ENCODE measurements around the gene LIFR. TPM values are rescaled to one million over a fixed set of nuclear protein-coding genes. Genes with fewer than 3 reads are reported as not detected.

Gene LIFR
- total and polyA plus RNA-seq, 2 of the 4 experiments (the other 2 are of a cell fraction) = 1.9 to 10.4 TPM

GRCh38 chr5:38442247-38442573, 114.2 kb downstream of the LIFR start:
- H3K36me3 ChIP-seq (ENCODE audit: control insufficient read depth, insufficient read depth, low read length) = no peaks in the 10 kb centered on the region
- ChIA-PET POLR2A (ENCODE audit: unreplicated experiment) (interaction anchor here (1.1 kb wide), 2 partner anchors 364 to 368 kb away, joined by 3 to 4 read pairs; no protein-coding TSS in a partner anchor), CTCF (interaction anchor here (0.6 to 2.1 kb wide), 41 partner anchors 9 to 501 kb away, joined by 3 to 71 read pairs (median 5); no protein-coding TSS in a partner anchor)
- H3K79me1 ChIP-seq (ENCODE audit: low read depth in 1 of 2, low read length in 2 of 2) = no peaks in the 10 kb centered on the region
- no peak overlapping the region for H3K4ac ChIP-seq (ENCODE audit: low read depth, low read length)
- 100% methylated on average over 1 of the region's 2 CpGs; no CpG with 5 or more reads in 1 of the 2 experiments for WGBS, 2 experiments (ENCODE audit: extremely low coverage in 2 of 2, insufficient read length in 1 of 2)
- no peak overlapping the region for H3K56ac ChIP-seq (ENCODE audit: extremely low read depth, insufficient read depth, low read length)
- dilution Hi-C loops (cut with HindIII; ENCODE audit: low sequenced_read_pairs, unreplicated experiment) (no loop called here), in situ Hi-C loops (cut with MboI; ENCODE audit: low sequenced_read_pairs) (no loop called here), intact Hi-C loops (cut with micrococcal nuclease) (loop anchor here (5.0 kb wide), 1 partner anchor 480 kb away; no protein-coding TSS in a partner anchor)
- H4K8ac ChIP-seq (ENCODE audit: low read depth in 2 of 2, low read length in 2 of 2) = no peak overlapping the region
- H2AFZ ChIP-seq (replicated peaks; ENCODE audit: low read length, poor library complexity) = no peak overlapping the region
- no peaks in the 10 kb centered on the region for H4K20me1 ChIP-seq (ENCODE audit: insufficient read depth, low read length)
- no peak overlapping the region for H3K9ac ChIP-seq (ENCODE audit: low read depth, low read length)
- H2BK120ac ChIP-seq (ENCODE audit: low read depth, low read length) = no peak overlapping the region
- H3K27me3 ChIP-seq (ENCODE audit: control insufficient read depth, insufficient read depth, low read length) = peaks cover 8% of the 10 kb centered on the region
- no peak overlapping the region for H3K14ac ChIP-seq (replicated peaks; ENCODE audit: low read depth, low read length)
- TF ChIP-seq NFE2L2 (IDR thresholded peaks at IDR 0.05; ENCODE audit: low read depth, low read length) = no peak
- TF ChIP-seq, protein P1, sequence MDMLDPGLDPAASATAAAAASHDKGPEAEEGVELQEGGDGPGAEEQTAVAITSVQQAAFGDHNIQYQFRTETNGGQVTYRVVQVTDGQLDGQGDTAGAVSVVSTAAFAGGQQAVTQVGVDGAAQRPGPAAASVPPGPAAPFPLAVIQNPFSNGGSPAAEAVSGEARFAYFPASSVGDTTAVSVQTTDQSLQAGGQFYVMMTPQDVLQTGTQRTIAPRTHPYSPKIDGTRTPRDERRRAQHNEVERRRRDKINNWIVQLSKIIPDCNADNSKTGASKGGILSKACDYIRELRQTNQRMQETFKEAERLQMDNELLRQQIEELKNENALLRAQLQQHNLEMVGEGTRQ (IDR thresholded peaks at IDR 0.05; ENCODE audit: low read depth, low read length) = no peak
- TF ChIP-seq BHLHE40 (IDR thresholded peaks at IDR 0.05; ENCODE audit: low read depth, low read length) = no peak
- TF ChIP-seq, protein P2, sequence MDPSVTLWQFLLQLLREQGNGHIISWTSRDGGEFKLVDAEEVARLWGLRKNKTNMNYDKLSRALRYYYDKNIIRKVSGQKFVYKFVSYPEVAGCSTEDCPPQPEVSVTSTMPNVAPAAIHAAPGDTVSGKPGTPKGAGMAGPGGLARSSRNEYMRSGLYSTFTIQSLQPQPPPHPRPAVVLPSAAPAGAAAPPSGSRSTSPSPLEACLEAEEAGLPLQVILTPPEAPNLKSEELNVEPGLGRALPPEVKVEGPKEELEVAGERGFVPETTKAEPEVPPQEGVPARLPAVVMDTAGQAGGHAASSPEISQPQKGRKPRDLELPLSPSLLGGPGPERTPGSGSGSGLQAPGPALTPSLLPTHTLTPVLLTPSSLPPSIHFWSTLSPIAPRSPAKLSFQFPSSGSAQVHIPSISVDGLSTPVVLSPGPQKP (IDR thresholded peaks at IDR 0.05; ENCODE audit: borderline replicate concordance, low read depth, low read length) = no peak
- no peak for TF ChIP-seq MAFK (IDR thresholded peaks at IDR 0.05; ENCODE audit: low read depth, low read length)
- TF ChIP-seq FOS (IDR thresholded peaks at IDR 0.05; ENCODE audit: low read depth, low read length) = no peak
- TF ChIP-seq, protein P3, sequence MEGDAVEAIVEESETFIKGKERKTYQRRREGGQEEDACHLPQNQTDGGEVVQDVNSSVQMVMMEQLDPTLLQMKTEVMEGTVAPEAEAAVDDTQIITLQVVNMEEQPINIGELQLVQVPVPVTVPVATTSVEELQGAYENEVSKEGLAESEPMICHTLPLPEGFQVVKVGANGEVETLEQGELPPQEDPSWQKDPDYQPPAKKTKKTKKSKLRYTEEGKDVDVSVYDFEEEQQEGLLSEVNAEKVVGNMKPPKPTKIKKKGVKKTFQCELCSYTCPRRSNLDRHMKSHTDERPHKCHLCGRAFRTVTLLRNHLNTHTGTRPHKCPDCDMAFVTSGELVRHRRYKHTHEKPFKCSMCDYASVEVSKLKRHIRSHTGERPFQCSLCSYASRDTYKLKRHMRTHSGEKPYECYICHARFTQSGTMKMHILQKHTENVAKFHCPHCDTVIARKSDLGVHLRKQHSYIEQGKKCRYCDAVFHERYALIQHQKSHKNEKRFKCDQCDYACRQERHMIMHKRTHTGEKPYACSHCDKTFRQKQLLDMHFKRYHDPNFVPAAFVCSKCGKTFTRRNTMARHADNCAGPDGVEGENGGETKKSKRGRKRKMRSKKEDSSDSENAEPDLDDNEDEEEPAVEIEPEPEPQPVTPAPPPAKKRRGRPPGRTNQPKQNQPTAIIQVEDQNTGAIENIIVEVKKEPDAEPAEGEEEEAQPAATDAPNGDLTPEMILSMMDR (conservative IDR thresholded peaks at IDR 0.05; ENCODE audit: low read depth, low read length) = no peak
- TF ChIP-seq MXI1 (IDR thresholded peaks at IDR 0.05; ENCODE audit: borderline replicate concordance, low read depth, low read length) = no peak
- TF ChIP-seq POLR2A (IDR thresholded peaks at IDR 0.05; ENCODE audit: low read depth, low read length) = no peak
- TF ChIP-seq MAZ (IDR thresholded peaks at IDR 0.05; ENCODE audit: borderline replicate concordance, low read depth, low read length) = no peak
- TF ChIP-seq SMC3 (IDR thresholded peaks at IDR 0.05; ENCODE audit: low read depth, low read length) = no peak
- no peak for TF ChIP-seq RFX5 (IDR thresholded peaks at IDR 0.05; ENCODE audit: low read depth, low read length)
- no peak for TF ChIP-seq CHD1 (IDR thresholded peaks at IDR 0.05; ENCODE audit: low read depth, low read length)
- TF ChIP-seq RAD21 (IDR thresholded peaks at IDR 0.05; ENCODE audit: low read length) = no peak
- H2BK15ac ChIP-seq (ENCODE audit: low read depth, low read length) = no peak overlapping the region
- H3K23ac ChIP-seq (ENCODE audit: low read depth, low read length) = no peak overlapping the region
- H2BK20ac ChIP-seq (ENCODE audit: low read depth, low read length) = no peak overlapping the region
- H3K4me3 ChIP-seq (ENCODE audit: insufficient read depth, low read depth, low read length) = no peak overlapping the region
- no peak overlapping the region for H3K27ac ChIP-seq (ENCODE audit: insufficient read depth, low read length)
- no peaks in the 10 kb centered on the region for H3K9me1 ChIP-seq (ENCODE audit: insufficient read depth, low read length)
- ATAC-seq (ENCODE audit: low read depth) (no peak), DNase-seq (no peak)
- H3K18ac ChIP-seq (ENCODE audit: low read depth, low read length) = no peak overlapping the region
- BruUV-seq (replicated peaks) = no TSS peak
- H4K5ac ChIP-seq (ENCODE audit: low read depth, low read length) = no peak overlapping the region
- no peak overlapping the region for H2AK9ac ChIP-seq (replicated peaks; ENCODE audit: low read depth, low read length, poor library complexity)
- no peak overlapping the region for H2AK5ac ChIP-seq (ENCODE audit: low read depth, low read length)
- H4K91ac ChIP-seq (ENCODE audit: insufficient read depth, low read depth, low read length) = no peak overlapping the region
- H3K4me1 ChIP-seq (ENCODE audit: control insufficient read depth, insufficient read depth, low read length) = no peaks in the 10 kb centered on the region
- H3K4me2 ChIP-seq (ENCODE audit: low read depth, low read length) = no peak overlapping the region
- H2BK5ac ChIP-seq (ENCODE audit: low read depth, low read length, poor library complexity, severe bottlenecking) = no peak overlapping the region
- H3K9me3 ChIP-seq (ENCODE audit: control insufficient read depth, insufficient read depth, low read length) = no peaks in the 10 kb centered on the region
